Upper lobe of right lung (tissue), 1 donor: ENCODE results near the gene STX8. TPM values are rescaled to one million over a fixed set of nuclear protein-coding genes. Genes with fewer than 3 reads are reported as not detected.

Source experiments
- ATAC-seq: fragments of 200-7000 bp; cut with Tn5 transposase; one replicate; pipeline ENCODE4 v1.9.1; 2020; ENCODE audit warnings: mild to moderate bottlenecking, moderate library complexity
- DNase-seq: peaks from one replicate; pipeline ENCODE4 v3.0.0-alpha.2; 2020
- H3K27ac ChIP-seq: fragments of 200-600 bp; one replicate; pipeline ENCODE4 v1.8.0; 2022
- H3K27me3 ChIP-seq: fragments of 200-600 bp; one replicate; pipeline ENCODE4 v1.8.0; 2022; ENCODE audit warnings: mild to moderate bottlenecking
- H3K36me3 ChIP-seq: fragments of 200-600 bp; one replicate; pipeline ENCODE4 v1.8.0; 2022
- H3K4me1 ChIP-seq: fragments of 200-600 bp; one replicate; pipeline ENCODE4 v1.8.0; 2022
- H3K4me3 ChIP-seq: fragments of 200-600 bp; one replicate; pipeline ENCODE4 v1.8.0; 2022; ENCODE audit warnings: mild to moderate bottlenecking
- H3K9me3 ChIP-seq: fragments of 200-600 bp; one replicate; pipeline ENCODE4 v1.8.0; 2022
- CTCF ChIP-seq: fragments of 200-600 bp; IDR thresholded peaks from one replicate; pipeline ENCODE4 v1.8.0; 2022; ENCODE audit warnings: antibody characterized with exemption
- intact Hi-C: fragments of 100-400 bp; cut with DNase I; formaldehyde crosslinking; loops from one replicate; pipeline ENCODE4 v1.11.0; 2022
- total RNA-seq: library from RNA; stranded (reverse); fragmentation: NEBNext Ultra II Directional; extraction: Animal tissue kit (Norgen Biotek cat#: 25700); gene quantifications from one replicate; pipeline ENCODE4 v1.2.1, GENCODE V29; 2021
- donor health status: DM: no; HTN: yes; CAD: no; lungs with severe emphysema.

STX8 gene
- total RNA-seq, 1 donor from 2014 or later = 52.5 TPM

DNA sequence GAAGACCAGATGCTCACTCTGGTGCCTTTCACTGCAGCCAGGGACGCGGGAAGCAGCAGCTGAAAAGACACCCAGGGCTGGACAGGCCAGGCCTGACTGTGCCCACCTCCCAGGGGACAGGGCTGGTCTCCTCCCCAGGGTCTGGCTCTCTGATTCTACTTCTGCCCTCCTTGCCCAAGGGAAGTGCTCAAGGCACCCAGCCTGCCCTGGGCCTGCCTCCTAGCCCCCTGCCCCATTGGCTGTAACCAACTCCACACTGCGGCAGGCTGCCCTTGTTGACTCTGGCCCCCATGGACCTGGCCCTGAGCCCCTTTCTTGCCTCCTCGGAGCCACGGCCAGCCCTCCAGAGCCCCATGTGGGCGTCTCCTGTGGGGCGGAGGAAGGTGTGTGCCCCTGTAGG, 341.9 kb downstream of the STX8 start:
- ATAC-seq (no peak), DNase-seq (no peak)
- Histone ChIP-seq H3K27me3 (peaks cover 18% of the 10 kb centered on the region), H3K9me3 (no peaks in the 10 kb centered on the region), H3K36me3 (no peaks in the 10 kb centered on the region), H3K4me3 (no peak overlapping the region), H3K4me1 (no peaks in the 10 kb centered on the region), H3K27ac (no peak overlapping the region)
- intact Hi-C loops = no loop called here
- no peak for TF ChIP-seq CTCF

DNA sequence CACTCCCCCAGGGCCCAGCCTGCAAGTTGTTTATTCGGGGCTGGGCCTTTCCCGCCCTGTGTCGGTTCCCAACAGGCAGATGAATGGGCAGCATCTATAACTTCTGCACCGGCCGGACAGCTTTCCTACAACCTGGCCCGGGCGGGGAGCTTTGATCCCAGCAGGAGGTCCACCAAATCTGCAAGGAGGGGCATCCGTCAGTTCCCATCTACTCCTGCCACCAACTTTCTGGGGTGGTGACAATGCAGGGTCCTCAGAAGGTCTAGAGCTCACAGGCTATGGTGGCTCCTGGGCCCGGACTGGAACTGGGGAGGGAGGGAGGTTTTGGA, 342.4 kb downstream of the STX8 start:
- no peak for DNase-seq

GRCh38 chr17:9232591-9233270, 342.9 kb downstream of the STX8 start:
- no peak for TF ChIP-seq CTCF
- H3K36me3 ChIP-seq = no peaks in the 10 kb centered on the region
- H3K9me3 ChIP-seq = no peaks in the 10 kb centered on the region
- intact Hi-C loops = no loop called here
- ATAC-seq (no peak), DNase-seq (no peak)
- H3K4me1 ChIP-seq = no peaks in the 10 kb centered on the region
- H3K27ac ChIP-seq = no peak overlapping the region
- no peak overlapping the region for H3K4me3 ChIP-seq
- H3K27me3 ChIP-seq = peaks cover 18% of the 10 kb centered on the region

More for the DNA sequence above, 342.4 kb downstream of the STX8 start:
- peaks cover 18% of the 10 kb centered on the region for H3K27me3 ChIP-seq
- H3K27ac ChIP-seq = no peak overlapping the region
- H3K9me3 ChIP-seq = no peaks in the 10 kb centered on the region
- intact Hi-C loops = no loop called here
- H3K4me1 ChIP-seq = no peaks in the 10 kb centered on the region
- no peak overlapping the region for H3K4me3 ChIP-seq
- ATAC-seq = no peak
- no peak for TF ChIP-seq CTCF
- H3K36me3 ChIP-seq = no peaks in the 10 kb centered on the region

GRCh38 chr17:9232155-9232475, 343.5 kb downstream of the STX8 start:
- DNase-seq = no peak
- TF ChIP-seq CTCF = no peak
- peaks cover 18% of the 10 kb centered on the region for H3K27me3 ChIP-seq
- no peaks in the 10 kb centered on the region for H3K9me3 ChIP-seq
- no peaks in the 10 kb centered on the region for H3K4me1 ChIP-seq
- H3K4me3 ChIP-seq = no peak overlapping the region
- intact Hi-C loops = no loop called here
- no peak for ATAC-seq
- no peak overlapping the region for H3K27ac ChIP-seq
- no peaks in the 10 kb centered on the region for H3K36me3 ChIP-seq

- ATAC-seq (no peak), DNase-seq (no peak)
- TF ChIP-seq CTCF = no peak
- H3K36me3 ChIP-seq = no peaks in the 10 kb centered on the region
- H3K4me3 ChIP-seq = no peak overlapping the region
- H3K9me3 ChIP-seq = no peaks in the 10 kb centered on the region
- H3K27ac ChIP-seq = no peak overlapping the region
- H3K27me3 ChIP-seq = peaks cover 18% of the 10 kb centered on the region
- H3K4me1 ChIP-seq = no peaks in the 10 kb centered on the region
- intact Hi-C loops = no loop called here
Measured at GRCh38 chr17:9231449-9232154, 344.0 kb downstream of the STX8 start.
